GM18502 (cell line): Measurements from ENCODE around the gene CSNK1D.
A peak's percentile ranks its signal among the peaks of the same experiment; 100 is the strongest.
"Not testable (repeated sequence)": the region's sequence is repeated elsewhere in the genome, so short reads cannot be mapped to it uniquely, and the experiment has no call there.

Experiments used
- ATAC-seq: cut with Tn5 transposase; IDR thresholded peaks from one replicate; pipeline ENCODE4 v1.9.1; 2021; ENCODE audit warnings: mild to moderate bottlenecking; ENCODE audit not compliant: unreplicated experiment, poor library complexity

CSNK1D gene

DNA sequence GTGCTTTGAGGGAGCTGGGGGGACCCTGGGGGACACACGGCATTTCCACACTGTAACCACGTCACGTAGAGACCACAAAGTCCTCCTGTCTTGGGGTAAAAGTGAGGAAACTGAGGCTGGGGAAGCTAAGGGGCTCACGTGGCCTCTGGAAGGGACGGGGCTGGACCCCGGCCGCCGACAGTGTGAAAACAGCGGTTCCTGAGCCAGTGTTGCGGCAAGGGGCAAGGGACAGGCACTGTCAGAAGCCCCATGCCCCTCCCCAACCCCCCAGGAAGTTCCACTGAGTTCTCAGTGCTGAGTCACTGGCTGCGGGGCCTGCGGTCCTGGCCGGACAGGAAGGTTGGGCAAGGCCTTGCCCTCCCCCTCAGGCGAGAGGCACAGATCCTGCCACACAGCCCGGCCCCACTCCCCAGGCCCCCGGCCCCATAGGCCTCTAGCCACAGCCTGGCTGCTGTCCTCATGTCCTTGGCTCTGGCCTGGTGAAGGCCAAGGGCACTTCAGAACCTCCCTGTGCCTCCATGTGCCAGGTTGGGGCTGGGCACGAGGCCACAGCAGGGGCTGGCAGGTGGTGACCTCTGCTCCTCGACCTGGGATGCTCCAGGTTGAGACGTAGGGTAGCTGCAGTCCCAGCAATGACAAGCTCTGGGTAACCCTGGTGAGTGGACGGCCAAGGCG is 55.8 kb downstream of the CSNK1D start:
- no peak for ATAC-seq

DNA sequence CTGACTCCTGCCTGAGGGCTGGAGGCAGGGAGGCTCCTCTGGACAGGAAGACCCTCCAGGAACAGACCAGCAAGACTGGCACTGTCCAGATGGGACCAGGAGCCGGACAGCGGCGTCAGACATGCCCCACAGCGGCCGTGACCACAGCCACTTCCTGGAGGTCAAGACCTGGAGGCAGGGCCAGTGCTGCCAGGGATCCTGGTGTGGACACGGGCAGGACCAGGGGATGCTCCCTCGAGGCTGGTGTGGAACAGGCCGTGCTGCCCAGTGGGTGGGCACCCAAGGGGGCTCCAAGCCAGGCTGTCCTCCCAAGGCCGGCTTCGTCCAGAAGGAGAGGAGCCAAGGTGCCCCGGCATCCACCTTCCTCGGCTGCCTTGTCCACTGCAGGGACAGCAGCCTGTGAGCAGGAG is 56.4 kb downstream of the CSNK1D start:
- no peak for ATAC-seq

DNA sequence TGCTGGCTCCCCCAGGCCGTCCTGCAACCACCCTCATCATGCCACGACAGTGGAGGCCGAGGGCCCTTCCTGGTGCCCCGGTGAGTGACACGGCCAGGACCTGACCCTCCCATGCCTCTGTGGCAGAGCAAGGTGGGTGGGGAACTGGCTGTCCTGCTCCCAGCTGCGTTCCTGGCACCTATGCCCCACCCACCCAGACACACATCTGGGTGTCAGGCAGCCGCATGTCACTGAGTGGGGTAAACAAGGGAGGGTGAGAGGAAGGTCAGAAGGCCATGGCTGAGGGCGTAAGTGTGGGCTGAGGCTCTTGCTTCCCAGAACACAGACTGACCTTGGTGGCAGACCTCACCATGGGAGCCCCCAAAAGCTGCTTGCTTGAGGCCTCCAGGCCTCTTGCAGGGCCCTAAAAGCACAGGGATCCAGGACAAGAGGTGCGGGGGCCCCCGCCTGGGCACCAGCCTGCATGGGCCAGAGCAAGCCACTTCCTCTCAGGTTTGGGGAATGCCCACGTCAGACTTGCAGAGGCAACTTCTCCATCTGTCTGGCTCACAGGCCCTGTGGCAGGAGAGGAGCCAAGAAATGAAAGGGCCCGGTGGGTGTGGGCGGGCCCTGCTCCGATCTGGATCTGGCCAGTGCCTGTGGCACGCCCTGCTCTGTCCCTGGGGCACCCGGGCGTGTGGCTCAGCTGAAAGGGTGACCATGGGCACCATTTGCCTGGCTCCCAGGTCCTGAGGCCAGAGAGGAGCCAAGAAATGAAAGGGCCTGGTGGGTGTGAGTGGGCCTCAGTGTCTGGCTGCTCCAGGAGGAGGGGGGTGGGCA is 57.0 kb downstream of the CSNK1D start:
- ATAC-seq, result peak; percentile 41

DNA sequence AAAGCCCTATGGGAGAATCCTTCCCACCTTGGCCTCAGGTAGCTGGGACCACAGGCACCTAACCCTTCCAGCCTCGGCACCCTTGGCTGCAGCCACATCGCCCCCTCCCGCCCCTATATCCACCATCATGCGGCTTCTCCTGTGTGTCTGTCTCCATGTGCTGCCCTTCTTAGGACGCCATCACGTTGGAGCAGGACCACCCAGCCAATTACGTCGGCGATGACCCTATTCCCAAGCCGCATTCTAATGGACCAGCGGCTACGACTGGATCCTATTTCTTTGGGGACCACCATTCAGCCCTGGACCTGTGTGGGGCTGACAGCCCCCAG is 57.6 kb downstream of the CSNK1D start:
- ATAC-seq, result no peak

DNA sequence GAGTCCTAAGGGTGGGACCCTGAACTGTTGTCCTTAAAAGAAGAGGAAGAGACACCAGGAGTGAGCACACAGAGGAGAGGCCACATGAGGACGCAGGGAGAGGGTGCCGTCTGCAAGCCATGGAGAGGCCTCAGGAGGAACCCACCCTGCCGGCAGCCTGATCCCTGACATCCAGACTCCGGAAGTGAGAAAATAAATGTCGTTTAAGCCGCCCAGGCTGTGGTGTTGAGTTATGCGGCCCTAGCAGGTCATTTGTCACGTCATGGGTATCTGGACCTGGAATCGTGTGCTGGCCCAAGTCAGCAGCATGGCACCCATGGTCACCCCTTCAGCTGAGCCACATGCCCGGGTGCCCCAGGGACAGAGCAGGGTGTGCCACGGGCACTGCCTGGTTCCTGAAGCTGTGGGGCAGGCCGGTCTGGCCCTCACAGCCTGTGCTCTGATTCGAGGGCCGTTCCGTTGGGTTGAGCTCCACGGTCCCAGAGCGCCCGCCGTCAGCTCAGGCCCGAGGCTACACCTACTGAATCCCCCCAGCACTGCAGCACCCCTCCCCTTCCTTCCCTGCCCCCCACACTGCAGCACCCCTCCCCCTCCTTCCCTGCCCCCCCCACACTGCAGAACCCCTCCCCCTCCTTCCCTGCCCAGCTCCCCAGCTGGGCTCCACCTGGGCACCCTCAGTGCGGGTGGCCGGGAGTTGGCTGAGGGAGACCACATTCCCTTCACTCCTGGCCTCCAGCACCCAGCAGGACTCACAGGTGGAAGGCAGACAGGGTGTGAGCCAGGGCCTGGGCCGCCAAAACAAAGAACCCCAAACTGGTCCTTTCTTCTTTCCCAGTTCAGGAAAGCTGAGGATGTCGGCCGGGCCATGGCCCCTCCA is 58.2 kb downstream of the CSNK1D start:
- ATAC-seq, result no peak

DNA sequence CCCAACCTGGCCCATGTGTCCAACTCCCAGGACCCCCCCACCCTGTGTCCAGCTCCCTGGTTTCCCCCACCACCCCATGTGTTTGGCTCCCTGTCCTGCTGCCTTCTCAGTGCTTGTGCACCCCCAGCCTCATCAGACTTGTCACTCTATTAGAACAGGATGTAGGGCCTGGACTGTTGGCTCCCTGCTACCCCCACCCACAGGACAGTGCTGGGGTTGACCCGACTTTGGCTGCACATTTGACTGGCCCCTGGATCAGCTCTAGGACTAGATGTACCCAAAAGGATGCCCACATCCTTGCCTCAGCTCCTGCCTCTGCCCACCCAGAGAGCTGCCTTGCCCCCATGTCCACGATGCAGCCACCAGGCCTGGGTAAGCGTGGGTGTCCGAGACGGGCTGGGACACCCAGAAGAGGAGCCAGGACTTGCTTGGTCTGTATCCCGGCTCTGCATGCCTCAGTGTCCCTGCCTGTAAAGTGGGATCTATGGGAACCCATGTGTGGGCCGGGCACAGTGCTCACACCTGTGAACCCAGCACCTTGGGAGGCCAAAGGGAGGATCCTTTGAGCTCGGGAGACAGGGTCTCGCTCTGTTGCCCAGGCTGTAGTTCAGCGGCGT is 59.4 kb downstream of the CSNK1D start:
- ATAC-seq, result no peak

DNA sequence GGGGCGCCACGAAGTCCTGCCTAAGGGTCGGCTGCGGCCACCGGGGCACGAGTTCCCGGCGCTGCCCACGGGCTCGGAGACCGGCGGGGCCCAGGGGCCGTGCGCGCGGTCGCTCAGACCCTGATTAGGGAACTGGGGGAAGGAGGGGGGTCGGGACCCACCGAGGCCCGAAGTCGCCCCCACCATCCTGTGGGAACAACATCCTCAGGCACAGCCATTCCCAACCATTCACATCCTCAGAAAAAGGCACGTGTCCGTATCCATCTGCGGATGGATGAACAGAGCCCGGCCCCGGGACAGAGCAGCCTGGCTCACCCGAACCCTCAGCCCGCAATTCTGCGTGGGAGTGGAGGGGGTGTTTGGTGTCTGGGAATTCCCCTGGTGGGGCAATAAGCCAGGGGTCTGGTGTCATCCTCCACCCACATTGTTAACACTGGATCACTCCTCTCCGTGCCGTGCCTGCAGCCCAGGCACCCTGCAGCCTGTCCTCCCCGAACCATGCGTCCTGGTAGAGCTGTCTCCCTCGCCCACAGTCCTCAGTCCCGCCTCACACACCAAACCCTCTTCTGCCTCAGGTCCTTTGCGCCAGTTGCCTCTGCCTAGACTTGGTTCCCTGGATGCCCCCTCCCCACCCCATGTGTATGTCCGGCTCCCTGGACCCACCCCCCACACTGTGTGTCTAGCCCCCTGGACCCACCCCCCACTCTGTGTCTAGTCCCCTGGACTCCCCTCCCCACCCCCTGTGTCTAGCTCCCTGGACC is 60.1 kb downstream of the CSNK1D start:
- ATAC-seq, result peak; percentile 20

DNA sequence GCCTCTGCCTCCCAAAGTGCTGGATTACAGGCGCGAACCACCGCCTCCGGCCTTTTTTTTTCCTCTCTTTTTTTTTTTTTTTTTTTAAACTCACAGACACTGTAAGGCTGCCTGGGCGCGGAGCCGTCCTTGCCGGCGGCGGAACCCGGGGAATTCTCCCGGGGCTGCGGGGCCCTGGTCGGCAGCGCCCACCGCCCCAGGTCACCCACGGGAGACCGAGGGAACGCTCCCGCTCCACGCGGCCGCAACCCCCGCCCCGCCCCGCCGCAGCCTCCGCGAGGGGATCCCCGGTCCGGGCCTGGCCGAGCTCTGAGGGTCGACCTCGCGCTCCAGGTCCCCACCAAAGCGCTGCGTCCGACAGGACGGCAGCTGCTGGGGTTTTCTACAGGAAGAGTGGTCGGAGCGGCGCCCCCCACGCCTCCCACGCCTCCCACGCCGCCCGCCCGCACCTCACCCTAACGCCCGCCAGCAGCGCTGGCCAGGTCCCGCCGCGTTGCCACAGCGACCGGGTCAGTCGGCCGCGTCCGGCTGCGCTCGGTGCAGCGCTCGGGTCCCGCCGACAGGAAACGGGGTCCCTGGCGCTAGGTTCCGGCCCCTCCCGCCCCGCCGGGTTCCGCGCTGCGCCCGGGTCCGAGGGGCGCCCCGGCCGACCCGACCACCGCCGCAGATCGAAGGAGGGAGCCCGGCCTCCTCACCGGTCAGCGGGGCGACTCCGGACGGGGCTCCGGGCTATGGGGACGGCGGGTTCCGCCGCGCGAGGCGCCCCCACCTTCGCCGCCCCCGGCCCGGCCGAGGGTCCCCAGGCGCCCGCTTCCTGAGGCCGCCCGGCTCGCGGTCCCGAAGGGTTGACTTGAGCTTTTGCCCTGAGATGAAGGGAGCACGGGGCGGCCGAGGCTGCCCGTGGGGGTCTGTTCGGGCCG is 60.9 kb downstream of the CSNK1D start, which contains the start of gene CCDC57:
CCDC57 (minus strand) TSS at position 512 of the 920 bp plus-strand sequence. CDS start 10,898 bp downstream, outside the sequence.
- peak; percentile 63 for ATAC-seq

DNA sequence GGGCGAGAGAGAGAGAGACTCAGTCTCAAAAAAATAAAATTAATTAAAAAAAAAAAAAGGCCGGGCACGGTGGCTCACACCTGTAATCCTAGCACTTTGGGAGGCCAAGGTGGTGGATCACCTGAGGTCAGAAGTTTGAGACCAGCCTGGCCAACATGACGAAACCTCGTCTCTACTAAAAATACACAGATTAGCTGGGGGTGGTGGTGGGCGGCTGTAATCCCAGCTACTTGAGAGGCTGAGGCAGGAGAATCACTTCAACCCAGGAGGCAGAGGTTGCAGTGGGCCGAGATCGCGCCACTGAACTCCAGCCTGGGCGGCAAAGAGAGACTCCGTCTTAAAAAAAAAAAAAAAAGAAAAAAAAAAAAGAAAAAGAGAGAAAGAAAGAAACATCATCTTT is 62.8 kb downstream of the CSNK1D start:
- not testable (repeated sequence) for ATAC-seq

DNA sequence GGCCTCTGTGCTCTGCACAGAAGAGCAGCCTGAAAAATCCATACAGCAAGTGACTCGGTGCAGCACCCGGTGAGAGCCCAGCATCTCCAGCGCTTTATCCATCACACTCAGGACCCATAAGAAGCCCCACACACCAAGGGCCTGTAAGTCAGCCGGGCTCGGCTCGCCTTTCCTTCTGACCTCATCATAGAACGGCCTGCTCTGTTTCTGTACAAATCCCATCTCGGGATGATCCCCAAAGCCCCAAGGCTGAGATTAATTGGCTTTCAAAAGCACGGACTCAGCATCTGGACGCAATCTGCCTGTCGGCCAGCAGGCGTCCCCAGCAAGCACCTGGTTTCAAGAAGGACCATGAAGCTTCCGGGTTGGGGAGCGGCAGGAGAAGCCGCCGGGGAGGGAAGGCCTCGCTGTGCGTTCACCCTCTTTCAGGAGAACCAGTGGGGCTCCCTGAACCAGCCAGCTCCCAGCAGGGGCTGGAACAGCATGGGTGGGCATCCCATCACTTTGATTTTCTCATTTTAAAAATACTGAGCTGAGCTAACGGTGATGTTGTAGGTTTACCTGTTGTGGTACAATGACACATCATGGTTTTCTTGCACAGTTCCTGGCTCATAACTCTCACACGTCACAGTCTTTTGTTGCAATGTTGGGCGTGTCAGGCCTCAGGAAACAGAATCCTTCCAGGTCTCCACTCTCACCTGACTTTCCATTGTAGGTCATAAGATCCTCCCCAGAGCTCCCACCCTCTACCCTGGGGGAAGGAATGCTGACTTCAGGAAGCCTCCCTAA is 67.6 kb downstream of the CSNK1D start:
- ATAC-seq, result no peak

DNA sequence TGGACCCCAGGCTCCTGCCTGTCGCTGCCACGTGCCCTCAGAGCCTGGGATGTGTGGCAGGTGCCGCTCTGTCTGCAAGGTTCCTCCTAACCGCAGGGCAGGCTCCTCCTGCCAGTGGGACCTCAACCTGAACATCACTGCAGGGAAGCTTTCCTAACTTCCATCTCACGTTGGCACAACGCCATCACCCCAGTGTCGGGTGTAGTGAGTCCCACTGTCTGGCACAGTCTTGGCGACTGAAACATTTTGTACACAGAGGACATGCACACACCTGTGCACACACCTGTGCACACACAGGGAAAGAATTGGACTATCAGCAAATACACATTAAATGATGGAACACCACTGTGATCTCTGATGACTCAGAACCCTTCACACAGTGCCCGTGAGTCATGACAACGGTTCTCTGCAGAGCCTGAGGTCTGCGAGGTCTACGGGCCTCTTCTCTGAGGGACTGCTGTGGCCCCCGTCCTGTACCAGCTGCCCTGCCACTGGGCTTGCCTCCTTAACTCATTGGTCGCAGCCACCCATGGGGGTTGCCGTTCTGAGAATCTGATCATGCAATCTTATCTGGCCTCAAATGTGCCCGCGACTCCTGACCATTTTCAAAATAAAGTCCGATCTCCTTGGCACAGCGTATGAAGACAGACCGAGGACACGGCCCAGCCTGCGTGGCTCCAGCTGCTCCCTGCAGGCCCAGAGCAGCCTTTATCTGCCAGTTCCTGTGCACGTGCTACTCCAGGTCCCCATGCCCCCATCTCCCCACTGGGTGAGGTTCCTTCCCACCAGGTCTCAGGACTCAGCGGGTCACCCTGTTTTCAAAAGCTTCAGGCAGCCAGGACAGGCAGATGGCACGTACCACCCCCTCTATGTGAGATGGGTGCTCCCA is 68.4 kb downstream of the CSNK1D start:
- ATAC-seq, result no peak

DNA sequence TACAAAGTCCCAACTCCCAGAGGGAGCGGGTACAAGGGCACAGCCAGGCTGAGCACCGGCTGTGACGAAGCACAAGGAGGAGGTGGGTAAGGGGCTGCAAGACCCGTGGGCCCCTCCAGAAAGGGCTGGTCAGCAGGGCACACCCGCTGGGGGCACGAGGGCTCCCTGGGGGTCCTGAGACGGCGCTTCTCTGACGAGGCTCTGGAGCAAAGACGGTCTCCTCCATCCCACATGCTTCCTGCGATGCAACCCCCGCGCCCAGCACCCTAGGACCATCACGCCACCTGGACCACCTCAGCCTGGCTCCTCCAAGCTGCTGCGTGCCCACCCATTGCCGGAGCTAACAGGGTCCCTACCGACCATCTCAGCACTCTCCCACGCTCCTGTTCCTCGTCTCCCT is 69.6 kb downstream of the CSNK1D start:
- no peak for ATAC-seq

DNA sequence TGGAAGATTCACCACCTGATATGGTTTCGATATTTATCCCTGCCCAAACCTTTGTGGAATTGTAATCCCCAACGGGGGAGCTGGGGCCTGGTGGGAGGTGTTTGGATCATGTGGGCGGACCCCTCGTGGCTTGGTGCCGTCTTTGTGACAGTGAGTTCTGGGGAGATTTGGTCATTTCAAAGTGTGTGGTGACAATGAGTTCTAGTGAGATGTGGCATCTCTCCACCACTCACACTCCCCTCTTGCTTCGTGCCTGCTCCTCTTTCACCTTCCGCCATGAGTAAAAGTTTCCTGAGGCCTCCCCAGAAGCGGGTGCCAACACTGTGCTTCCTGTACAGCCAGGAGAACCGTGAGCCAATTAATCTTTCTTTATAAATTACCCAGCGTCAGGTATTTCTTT is 70.5 kb downstream of the CSNK1D start:
- ATAC-seq, result no peak

DNA sequence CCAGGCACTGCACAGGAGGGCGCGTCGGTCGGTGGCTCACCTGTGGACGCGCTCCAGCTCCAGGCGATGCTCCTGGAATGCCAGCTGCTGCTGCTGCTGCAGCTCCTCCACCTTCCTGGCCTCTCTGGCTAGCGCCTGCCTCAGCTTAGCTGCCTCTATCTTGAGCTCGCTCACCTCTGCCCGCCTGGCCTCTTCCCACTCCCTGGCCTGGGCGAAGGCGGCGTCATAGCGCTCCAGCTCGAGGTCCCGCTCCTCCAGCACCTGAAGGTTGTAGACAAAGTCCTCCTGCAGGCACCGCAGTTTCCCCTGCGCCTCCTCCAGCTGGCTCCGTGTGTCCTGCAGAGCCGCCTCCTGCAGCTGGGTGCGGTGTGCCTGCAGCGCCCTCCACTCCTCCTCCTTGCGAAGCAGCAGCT is 72.0 kb downstream of the CSNK1D start:
- no peak for ATAC-seq

DNA sequence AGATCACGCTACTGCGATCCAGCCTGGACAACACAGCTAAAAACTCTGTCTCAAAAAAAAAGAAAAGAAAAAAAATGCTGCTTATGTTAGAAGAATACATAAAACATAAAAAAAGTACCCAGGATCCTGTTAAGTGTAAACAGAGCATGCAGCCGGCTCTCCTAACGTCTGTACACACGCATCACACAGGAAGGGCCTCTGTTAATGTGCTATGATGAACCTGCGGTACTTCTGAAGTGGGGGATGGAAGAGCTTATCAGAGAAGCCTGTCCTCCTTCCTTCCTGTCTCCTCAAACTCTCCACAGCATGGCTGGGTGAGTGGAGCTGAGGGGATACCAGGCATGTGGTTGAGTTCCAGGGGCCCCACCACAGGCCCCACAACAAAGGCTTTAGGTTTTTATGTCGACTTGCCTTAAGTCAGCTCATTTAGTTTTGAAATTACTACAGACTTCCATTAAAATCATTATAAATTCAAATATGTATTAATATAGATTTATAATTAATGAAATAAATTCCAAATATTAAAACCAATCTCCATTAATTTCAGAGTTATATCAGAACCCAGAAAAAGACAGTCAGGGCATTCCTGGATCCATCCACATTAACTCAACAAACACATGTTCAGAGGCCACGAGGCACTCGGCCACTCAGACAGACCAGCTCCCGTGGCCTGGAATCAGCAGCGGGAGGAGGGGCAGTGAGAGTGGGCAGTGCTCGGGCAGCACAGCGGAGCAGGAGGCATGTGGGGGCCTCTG is 72.6 kb downstream of the CSNK1D start:
- ATAC-seq, result no peak

DNA sequence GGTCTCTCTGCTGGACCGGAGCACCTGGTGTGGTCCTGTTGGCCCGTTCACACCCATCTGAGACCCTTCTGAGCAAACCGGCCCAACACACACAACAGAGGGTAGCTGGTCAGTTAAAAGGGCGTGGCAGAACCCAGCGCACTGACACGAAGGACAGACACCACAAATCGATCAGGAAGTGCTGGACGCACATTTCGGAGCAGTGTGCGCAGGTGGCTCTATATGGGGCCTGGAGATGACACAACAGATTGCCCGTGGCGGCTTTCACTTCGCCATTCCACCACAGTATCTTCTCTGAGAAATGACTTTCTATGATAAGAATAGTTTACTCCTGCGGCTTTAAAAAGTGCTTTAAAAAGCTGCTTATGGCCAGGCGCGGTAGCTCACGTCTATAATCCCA is 73.4 kb downstream of the CSNK1D start:
- ATAC-seq, result no peak
